GM23338 (cell line): Measurements from ENCODE around the gene FLRT2. TPM values are rescaled to one million over a fixed set of nuclear protein-coding genes. Genes with fewer than 3 reads are reported as not detected.

Experiments
- ATAC-seq: fragments of 200-7000 bp; cut with Tn5 transposase; 3 replicates; pipeline ENCODE4 v1.9.1; 2020
- DNase-seq: peaks from one replicate; pipeline ENCODE4 v3.0.0-alpha.2; 2015; ENCODE audit warnings: low spot score
- H2AFZ ChIP-seq: fragments of 200-600 bp; sonication (generic); 2 replicates; pipeline ENCODE4 v1.8.0; 2016; ENCODE audit warnings: antibody characterized with exemption, mild to moderate bottlenecking, moderate library complexity
- H3F3A ChIP-seq: fragments of 200-600 bp; sonication (generic); replicated peaks from 2 replicates; pipeline ENCODE4 v1.8.0; 2017; ENCODE audit warnings: antibody characterized with exemption, mixed run types, low read depth
- H3K27ac ChIP-seq: fragments of 200-600 bp; sonication (generic); 2 replicates; pipeline ENCODE4 v1.6.1; 2016; ENCODE audit warnings: low read depth
- H3K27me3 ChIP-seq: fragments of 200-600 bp; sonication (generic); 2 replicates; pipeline ENCODE4 v1.8.0; 2016; ENCODE audit warnings: mild to moderate bottlenecking, mixed run types, moderate library complexity; ENCODE audit not compliant: insufficient read depth
- H3K36me3 ChIP-seq: fragments of 200-600 bp; sonication (generic); 2 replicates; pipeline ENCODE4 v1.8.0; 2016; ENCODE audit warnings: mild to moderate bottlenecking; ENCODE audit not compliant: insufficient read depth
- H3K4me1 ChIP-seq: fragments of 200-600 bp; sonication (generic); 2 replicates; pipeline ENCODE4 v1.8.0; 2016; ENCODE audit warnings: mild to moderate bottlenecking, moderate library complexity; ENCODE audit not compliant: insufficient read depth
- H3K4me2 ChIP-seq: fragments of 200-600 bp; sonication (generic); 2 replicates; pipeline ENCODE4 v1.7.1; 2017; ENCODE audit warnings: mixed run types
- H3K4me3 ChIP-seq: fragments of 200-600 bp; sonication (generic); 2 replicates; pipeline ENCODE4 v1.6.1; 2016; ENCODE audit warnings: mixed run types
- H3K79me2 ChIP-seq: fragments of 200-600 bp; sonication (generic); replicated peaks from 2 replicates; pipeline ENCODE4 v1.8.0; 2017; ENCODE audit warnings: mild to moderate bottlenecking; ENCODE audit not compliant: insufficient read depth
- H3K9me2 ChIP-seq: fragments of 200-600 bp; sonication (generic); 2 replicates; pipeline ENCODE4 v1.8.0; 2017; ENCODE audit not compliant: insufficient read depth
- H4K20me1 ChIP-seq: fragments of 200-600 bp; sonication (generic); replicated peaks from 2 replicates; pipeline ENCODE4 v1.8.0; 2017; ENCODE audit warnings: mild to moderate bottlenecking; ENCODE audit not compliant: insufficient read depth
- H3K27ac Mint-ChIP-seq: 2 replicates; pipeline ENCODE4 v1.8.0; 2020; ENCODE audit warnings: inconsistent platforms, mild to moderate bottlenecking, moderate library complexity, mixed read lengths
- H3K27me3 Mint-ChIP-seq: 3 replicates; pipeline ENCODE4 v1.8.0; 2022; ENCODE audit warnings: low read depth, mild to moderate bottlenecking, moderate library complexity, mixed read lengths, inconsistent platforms; ENCODE audit not compliant: insufficient read depth, poor library complexity
- H3K36me3 Mint-ChIP-seq: 3 replicates; pipeline ENCODE4 v1.8.0; 2021; ENCODE audit warnings: low read depth, mild to moderate bottlenecking, inconsistent platforms, moderate library complexity, mixed read lengths
- H3K4me1 Mint-ChIP-seq: 3 replicates; pipeline ENCODE4 v1.8.0; 2020; ENCODE audit warnings: mild to moderate bottlenecking, inconsistent platforms, mixed read lengths
- H3K4me3 Mint-ChIP-seq: 3 replicates; pipeline ENCODE4 v1.8.0; 2021; ENCODE audit warnings: moderate library complexity, mild to moderate bottlenecking, inconsistent platforms, mixed read lengths
- H3K9me3 Mint-ChIP-seq: 3 replicates; pipeline ENCODE4 v1.8.0; 2020; ENCODE audit warnings: moderate library complexity, mild to moderate bottlenecking, inconsistent platforms, mixed read lengths
- CREB1 ChIP-seq: fragments of 250-450 bp; sonication (Bioruptor Pico); IDR thresholded peaks from 2 replicates; pipeline ENCODE4 v1.5.0; 2020; ENCODE audit warnings: low read depth, mild to moderate bottlenecking, moderate library complexity
- ETS1 ChIP-seq: IDR thresholded peaks from 2 replicates; pipeline ENCODE4 v1.6.1; 2016; ENCODE audit warnings: antibody characterized with exemption
- EZH2 ChIP-seq: fragments of 200-600 bp; sonication (generic); IDR thresholded peaks from one replicate; pipeline ENCODE4 v1.8.0; 2017; ENCODE audit warnings: antibody characterized with exemption, mild to moderate bottlenecking, low read depth; ENCODE audit not compliant: unreplicated experiment
- EZH2phosphoT487 ChIP-seq: fragments of 200-600 bp; sonication (generic); IDR thresholded peaks from one replicate; pipeline ENCODE4 v1.8.1; 2018; ENCODE audit warnings: antibody characterized with exemption; ENCODE audit not compliant: unreplicated experiment
- JUNB ChIP-seq: IDR thresholded peaks from one replicate; pipeline ENCODE4 v1.6.1; 2016; ENCODE audit warnings: antibody characterized with exemption; ENCODE audit not compliant: unreplicated experiment
- NANOG ChIP-seq: IDR thresholded peaks from 2 replicates; pipeline ENCODE4 v1.6.1; 2016; ENCODE audit warnings: antibody characterized with exemption, borderline replicate concordance
- REST ChIP-seq: IDR thresholded peaks from one replicate; pipeline ENCODE4 v1.6.1; 2018; ENCODE audit warnings: antibody characterized with exemption; ENCODE audit not compliant: unreplicated experiment
- STAT1 ChIP-seq: IDR thresholded peaks from one replicate; pipeline ENCODE4 v1.6.1; 2016; ENCODE audit warnings: antibody characterized with exemption; ENCODE audit not compliant: unreplicated experiment
- ZNF331 ChIP-seq: fragments of 250-450 bp; sonication (Bioruptor Pico); IDR thresholded peaks from 2 replicates; pipeline ENCODE4 v1.5.0; 2020; ENCODE audit warnings: low read depth, mild to moderate bottlenecking, moderate library complexity
- polyA plus RNA-seq: library from polyadenylated mRNA; unstranded; fragments of >200 nt; fragmentation: Nextera tagmentation; extraction: Ambion mirVana; gene quantifications from 2 replicates; pipeline ENCODE4 v1.2.1, GENCODE V29; 2016
- total RNA-seq: library from RNA; depleted of rRNA; stranded (reverse); fragments of >200 nt; shearing (Covaris generic); gene quantifications from 2 replicates; pipeline ENCODE4 v1.2.3, GENCODE V29; 2014

FLRT2 gene
- total and polyA plus RNA-seq, 2 experiments from 2014 or later = 4.3 to 7.4 TPM

- TF ChIP-seq REST (no peak), EZH2 (no peak), STAT1 (no peak), EZH2phosphoT487 (no peak), NANOG (no peak), ETS1 (no peak), ZNF331 (no peak)
These were observed 132.2 kb downstream of the FLRT2 start (continued) for GRCh38 chr14:85662096-85662495.

DNA sequence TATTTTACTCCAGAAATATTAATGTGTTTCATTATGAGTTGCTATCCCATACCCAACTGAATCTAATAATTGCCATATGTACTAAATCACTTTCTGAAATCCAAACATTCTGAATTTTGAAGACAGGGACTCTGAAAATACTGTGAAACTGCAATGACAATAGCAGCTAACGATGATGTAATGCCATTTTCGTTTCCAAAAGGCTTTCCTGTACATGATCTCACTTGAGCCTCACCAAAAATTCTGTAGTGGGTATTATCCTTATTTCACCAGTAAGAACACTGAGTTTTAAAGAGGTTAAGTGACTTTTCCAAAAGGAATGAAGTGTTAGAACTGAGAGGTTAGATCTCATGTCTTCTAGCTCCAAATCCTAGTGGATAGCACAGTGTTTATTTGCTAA lies 133.3 kb downstream of the FLRT2 start:
- no peak for ATAC-seq
- H3K4me1 ChIP-seq = no peaks in the 10 kb centered on the region

GRCh38 chr14:85663667-85664066 lies 133.7 kb downstream of the FLRT2 start:
- Histone ChIP-seq H2AFZ (no peak overlapping the region), H3K4me1 (no peaks in the 10 kb centered on the region), H3K4me3 (no peak overlapping the region), H3K27ac (no peak overlapping the region), H3K9me2 (no peaks in the 10 kb centered on the region), H3K36me3 (no peaks in the 10 kb centered on the region), H3K4me2 (no peak overlapping the region), H3F3A (no peaks in the 10 kb centered on the region), H3K27me3 (no peaks in the 10 kb centered on the region), H3K79me2 (no peaks in the 10 kb centered on the region), H4K20me1 (no peaks in the 10 kb centered on the region)
- Mint-ChIP-seq H3K27ac (no peak overlapping the region), H3K4me1 (peaks cover 6% of the 10 kb centered on the region; the same call in 2 of the 3 replicates), H3K36me3 (no peaks in the 10 kb centered on the region), H3K9me3 (no peaks in the 10 kb centered on the region), H3K27me3 (no peaks in the 10 kb centered on the region), H3K4me3 (no peak overlapping the region)
- ATAC-seq = no peak
- no peak for DNase-seq
- TF ChIP-seq CREB1 (CRISPR knock-in tag) (no peak), ETS1 (no peak), JUNB (no peak), EZH2phosphoT487 (no peak)

More for the DNA sequence above, 133.3 kb downstream of the FLRT2 start:
- TF ChIP-seq ZNF331 (no peak), JUNB (no peak)
- no peak for DNase-seq
- Mint-ChIP-seq H3K4me1 (peaks cover 6% of the 10 kb centered on the region; the same call in 2 of the 3 replicates), H3K4me3 (no peak overlapping the region), H3K27ac (no peak overlapping the region), H3K9me3 (no peaks in the 10 kb centered on the region), H3K36me3 (no peaks in the 10 kb centered on the region), H3K27me3 (no peaks in the 10 kb centered on the region)
- no peaks in the 10 kb centered on the region for H4K20me1 ChIP-seq
- H3K27ac ChIP-seq = no peak overlapping the region
- H3K4me2 ChIP-seq = no peak overlapping the region
- no peak overlapping the region for H2AFZ ChIP-seq
- no peak overlapping the region for H3K4me3 ChIP-seq
- H3F3A ChIP-seq = no peaks in the 10 kb centered on the region
- no peaks in the 10 kb centered on the region for H3K36me3 ChIP-seq
- no peaks in the 10 kb centered on the region for H3K27me3 ChIP-seq
- H3K79me2 ChIP-seq = no peaks in the 10 kb centered on the region
- no peaks in the 10 kb centered on the region for H3K9me2 ChIP-seq
